Trophoblast cell (in vitro differentiated cells and primary cell): Measurements from ENCODE around the gene SLC20A1.

Experiments
- DNase-seq, 2 donors: peaks; one replicate each; pipeline ENCODE4 v3.0.0-alpha.2; 2016
- H2AFZ ChIP-seq: 2 replicates; pipeline ENCODE4 v1.6.1; 2013; ENCODE audit warnings: low read length, moderate library complexity, mild to moderate bottlenecking; ENCODE audit not compliant: insufficient read depth, poor library complexity
- H2AK5ac ChIP-seq: 2 replicates; pipeline ENCODE4 v1.6.1; 2013; ENCODE audit warnings: mild to moderate bottlenecking, low read length
- H2BK120ac ChIP-seq: 2 replicates; pipeline ENCODE4 v1.6.1; 2013; ENCODE audit warnings: low read length, mild to moderate bottlenecking, moderate library complexity; ENCODE audit not compliant: insufficient read depth, poor library complexity
- H2BK12ac ChIP-seq: 2 replicates; pipeline ENCODE4 v1.6.1; 2013; ENCODE audit warnings: mild to moderate bottlenecking, low read length, moderate library complexity
- H2BK5ac ChIP-seq: 2 replicates; pipeline ENCODE4 v1.6.1; 2013; ENCODE audit warnings: low read length, low read depth, moderate library complexity, mild to moderate bottlenecking; ENCODE audit not compliant: poor library complexity
- H3K14ac ChIP-seq: 2 replicates; pipeline ENCODE4 v1.6.1; 2013; ENCODE audit warnings: mild to moderate bottlenecking, low read length
- H3K18ac ChIP-seq: 2 replicates; pipeline ENCODE4 v1.6.1; 2013; ENCODE audit warnings: mild to moderate bottlenecking, low read length
- H3K23ac ChIP-seq: 2 replicates; pipeline ENCODE4 v1.6.1; 2013; ENCODE audit warnings: low read length
- H3K27ac ChIP-seq: 2 replicates; pipeline ENCODE4 v1.5.1; 2013; ENCODE audit warnings: low read depth, mild to moderate bottlenecking, inconsistent platforms, low read length, moderate library complexity
- H3K27me3 ChIP-seq: 2 replicates; pipeline ENCODE4 v1.6.1; 2013; ENCODE audit warnings: inconsistent platforms, mild to moderate bottlenecking, low read length, moderate library complexity; ENCODE audit not compliant: insufficient read depth
- H3K36me3 ChIP-seq, 2 experiments: 1 replicate in 1 of 2; 2 replicates in 1 of 2; pipeline ENCODE4 v1.6.1; 2013; ENCODE audit warnings: low read length in 2 of 2, mild to moderate bottlenecking in 2 of 2, moderate library complexity in 1 of 2; ENCODE audit not compliant: insufficient read depth in 2 of 2, control insufficient read depth in 1 of 2
- H3K4ac ChIP-seq: 2 replicates; pipeline ENCODE4 v1.6.1; 2013; ENCODE audit warnings: low read depth, mild to moderate bottlenecking, low read length, moderate library complexity
- H3K4me1 ChIP-seq, 2 experiments: 1 replicate in 1 of 2; 2 replicates in 1 of 2; pipeline ENCODE4 v1.6.1; 2013; ENCODE audit warnings: low read length in 2 of 2, mild to moderate bottlenecking in 2 of 2, moderate library complexity in 1 of 2; ENCODE audit not compliant: insufficient read depth in 2 of 2, control insufficient read depth in 1 of 2
- H3K4me2 ChIP-seq: 2 replicates; pipeline ENCODE4 v1.6.1; 2013; ENCODE audit warnings: inconsistent platforms, mild to moderate bottlenecking, low read length, moderate library complexity
- H3K4me3 ChIP-seq: 2 replicates; pipeline ENCODE4 v1.5.1; 2013; ENCODE audit warnings: mild to moderate bottlenecking, low read depth, low read length, inconsistent platforms
- H3K79me1 ChIP-seq: one replicate; pipeline ENCODE4 v1.6.1; 2013; ENCODE audit warnings: low read length
- H3K79me2 ChIP-seq: 2 replicates; pipeline ENCODE4 v1.6.1; 2013; ENCODE audit warnings: low read length, mild to moderate bottlenecking; ENCODE audit not compliant: control insufficient read depth, insufficient read depth, poor library complexity
- H3K9ac ChIP-seq: 2 replicates; pipeline ENCODE4 v1.6.1; 2013; ENCODE audit warnings: mild to moderate bottlenecking, low read length
- H3K9me3 ChIP-seq: 2 replicates; pipeline ENCODE4 v1.6.1; 2013; ENCODE audit warnings: low read depth, mild to moderate bottlenecking, control low read depth, inconsistent platforms, low read length; ENCODE audit not compliant: insufficient read depth
- H4K12ac ChIP-seq: 2 replicates; pipeline ENCODE4 v1.6.1; 2013; ENCODE audit warnings: low read depth, mild to moderate bottlenecking, low read length, moderate library complexity
- H4K8ac ChIP-seq: 2 replicates; pipeline ENCODE4 v1.6.1; 2013; ENCODE audit warnings: low read depth, mild to moderate bottlenecking, low read length, moderate library complexity
- H4K91ac ChIP-seq: one replicate; pipeline ENCODE4 v1.6.1; 2013; ENCODE audit warnings: low read depth, mild to moderate bottlenecking, low read length, moderate library complexity
- WGBS: extraction: QIAGEN DNeasy Blood & Tissue Kit; methylation state at CpG from one replicate; pipeline ENCODE4 v1.1.7; 2013; ENCODE audit warnings: missing lambda C conversion rate; ENCODE audit not compliant: insufficient read length, insufficient coverage; ENCODE audit errors: extremely low coverage; 5-methylcytosine and 5-hydroxymethylcytosine counted together

SLC20A1 gene

DNA sequence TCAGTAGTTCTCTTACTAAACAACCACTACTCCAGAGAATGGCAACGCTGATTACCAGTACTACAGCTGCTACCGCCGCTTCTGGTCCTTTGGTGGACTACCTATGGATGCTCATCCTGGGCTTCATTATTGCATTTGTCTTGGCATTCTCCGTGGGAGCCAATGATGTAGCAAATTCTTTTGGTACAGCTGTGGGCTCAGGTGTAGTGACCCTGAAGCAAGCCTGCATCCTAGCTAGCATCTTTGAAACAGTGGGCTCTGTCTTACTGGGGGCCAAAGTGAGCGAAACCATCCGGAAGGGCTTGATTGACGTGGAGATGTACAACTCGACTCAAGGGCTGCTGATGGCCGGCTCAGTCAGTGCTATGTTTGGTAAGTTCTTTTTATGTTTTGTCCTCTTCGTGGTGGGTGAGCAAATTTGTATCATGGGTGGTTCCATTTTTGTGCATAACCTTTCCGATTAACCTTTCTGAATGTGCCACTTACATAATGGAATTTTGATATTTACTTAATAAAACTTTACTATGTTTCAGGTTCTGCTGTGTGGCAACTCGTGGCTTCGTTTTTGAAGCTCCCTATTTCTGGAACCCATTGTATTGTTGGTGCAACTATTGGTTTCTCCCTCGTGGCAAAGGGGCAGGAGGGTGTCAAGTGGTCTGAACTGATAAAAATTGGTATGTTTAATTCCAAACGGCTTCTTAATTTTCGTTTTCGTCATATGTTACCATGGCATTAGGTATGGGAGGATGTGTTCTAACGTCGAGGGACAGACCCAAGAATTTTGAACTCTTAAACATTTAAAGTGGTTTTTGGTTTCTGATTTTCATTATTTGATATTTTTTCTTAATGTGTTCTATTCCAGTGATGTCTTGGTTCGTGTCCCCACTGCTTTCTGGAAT, 1.3 kb downstream of the SLC20A1 start:
- Histone ChIP-seq H3K27me3 (no peaks in the 10 kb centered on the region), H4K12ac (no peak overlapping the region), H3K14ac (no peak overlapping the region), H2AFZ (no peak overlapping the region), H3K18ac (no peak overlapping the region), H3K4me2 (peak overlapping the region; percentile 63), H4K91ac (no peak overlapping the region), H3K4me3 (peak overlapping the region; percentile 38), H3K79me1 (peaks cover 15% of the 10 kb centered on the region), H2BK12ac (no peak overlapping the region), H2BK120ac (no peak overlapping the region), H4K8ac (no peak overlapping the region), H3K9me3 (no peaks in the 10 kb centered on the region), H3K9ac (no peak overlapping the region), H3K4me1 (peaks cover 3 to 15% of the 10 kb centered on the region in 2 experiments), H2BK5ac (no peak overlapping the region), H3K79me2 (peaks cover 11% of the 10 kb centered on the region), H3K27ac (no peak overlapping the region), H3K36me3 (peaks cover 4 to 12% of the 10 kb centered on the region in 2 experiments), H2AK5ac (no peak overlapping the region), H3K4ac (peak overlapping the region; percentile 5), H3K23ac (no peak overlapping the region)
- peak in 1 of 2 donors; percentile 22 for DNase-seq
- WGBS: no CpG with 5 or more reads among the region's 20 CpGs

DNA sequence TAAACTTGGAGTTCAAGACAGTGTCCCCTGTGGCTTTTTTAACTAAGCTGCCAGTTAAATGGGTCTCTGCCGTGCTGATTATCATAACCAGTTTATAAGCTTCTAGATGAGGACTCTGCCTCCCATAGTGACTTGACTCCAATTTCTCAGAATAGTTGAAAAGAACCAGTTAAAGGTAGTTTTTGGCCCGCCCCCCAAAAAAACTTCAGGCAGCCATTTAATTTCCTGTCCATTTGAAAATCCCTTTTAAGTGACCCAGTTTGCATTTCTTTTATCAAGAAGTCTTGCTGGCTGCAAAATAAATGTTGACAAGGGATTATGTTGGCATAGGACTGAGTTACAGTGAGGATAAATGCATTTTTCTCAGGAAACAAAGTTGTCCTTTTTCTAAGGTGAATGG, 2.3 kb downstream of the SLC20A1 start:
- H3K9ac ChIP-seq: no peak overlapping the region
- H4K91ac ChIP-seq: no peak overlapping the region
- H3K79me2 ChIP-seq: peaks cover 11% of the 10 kb centered on the region
- H2AK5ac ChIP-seq: no peak overlapping the region
- no peak overlapping the region for H3K18ac ChIP-seq
- H3K4me3 ChIP-seq: no peak overlapping the region
- no peak overlapping the region for H2BK120ac ChIP-seq
- H3K4me2 ChIP-seq: no peak overlapping the region
- H3K23ac ChIP-seq: no peak overlapping the region
- no peak overlapping the region for H3K4ac ChIP-seq
- H3K27me3 ChIP-seq: no peaks in the 10 kb centered on the region
- WGBS: no CpG with 5 or more reads among the region's 2 CpGs
- H4K12ac ChIP-seq: no peak overlapping the region
- peaks cover 3 to 15% of the 10 kb centered on the region in 2 experiments for H3K4me1 ChIP-seq
- H3K27ac ChIP-seq: no peak overlapping the region
- H2BK12ac ChIP-seq: no peak overlapping the region
- H3K36me3 ChIP-seq: peaks cover 6 to 14% of the 10 kb centered on the region in 2 experiments
- H2BK5ac ChIP-seq: no peak overlapping the region
- no peak overlapping the region for H4K8ac ChIP-seq
- H3K14ac ChIP-seq: no peak overlapping the region
- no peak for DNase-seq
- H2AFZ ChIP-seq: no peak overlapping the region
- H3K9me3 ChIP-seq: no peaks in the 10 kb centered on the region
- H3K79me1 ChIP-seq: peaks cover 15% of the 10 kb centered on the region

DNA sequence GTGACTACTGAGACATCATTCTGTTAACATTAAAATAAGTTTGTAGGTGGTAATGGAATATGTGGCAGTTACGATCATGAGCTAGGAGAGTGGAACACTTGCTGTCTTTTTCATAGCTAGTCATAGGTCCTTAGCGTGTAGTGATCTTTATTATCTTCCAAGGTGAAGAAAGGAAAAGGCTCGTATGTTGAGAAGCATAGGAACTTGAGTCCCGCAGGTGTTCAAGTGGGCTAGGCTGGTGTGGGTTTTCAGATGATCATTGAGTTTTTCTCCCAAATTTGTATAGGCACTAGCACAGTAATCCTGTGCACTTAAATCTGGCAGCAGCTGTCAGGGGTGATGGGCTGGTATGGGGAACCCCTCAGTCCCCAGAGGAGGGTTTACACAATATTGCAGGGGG, 10.9 kb downstream of the SLC20A1 start:
- H4K8ac ChIP-seq: no peak overlapping the region
- DNase-seq: no peak
- no peaks in the 10 kb centered on the region for H3K79me2 ChIP-seq
- no peaks in the 10 kb centered on the region for H3K9me3 ChIP-seq
- H2BK120ac ChIP-seq: no peak overlapping the region
- H3K9ac ChIP-seq: peak overlapping the region; percentile 26
- no peak overlapping the region for H3K4me3 ChIP-seq
- WGBS: no CpG with 5 or more reads among the region's 4 CpGs
- no peaks in the 10 kb centered on the region for H3K79me1 ChIP-seq
- H2AFZ ChIP-seq: no peak overlapping the region
- no peak overlapping the region for H3K4ac ChIP-seq
- no peak overlapping the region for H2AK5ac ChIP-seq
- no peak overlapping the region for H4K91ac ChIP-seq
- H3K4me1 ChIP-seq: no peaks in the 10 kb centered on the region
- H4K12ac ChIP-seq: no peak overlapping the region
- H2BK5ac ChIP-seq: no peak overlapping the region
- no peak overlapping the region for H3K27ac ChIP-seq
- H3K18ac ChIP-seq: no peak overlapping the region
- H3K4me2 ChIP-seq: no peak overlapping the region
- no peak overlapping the region for H3K14ac ChIP-seq
- no peak overlapping the region for H2BK12ac ChIP-seq
- H3K23ac ChIP-seq: no peak overlapping the region
- no peaks in the 10 kb centered on the region for H3K27me3 ChIP-seq
- peaks cover 25 to 44% of the 10 kb centered on the region in 2 experiments for H3K36me3 ChIP-seq

DNA sequence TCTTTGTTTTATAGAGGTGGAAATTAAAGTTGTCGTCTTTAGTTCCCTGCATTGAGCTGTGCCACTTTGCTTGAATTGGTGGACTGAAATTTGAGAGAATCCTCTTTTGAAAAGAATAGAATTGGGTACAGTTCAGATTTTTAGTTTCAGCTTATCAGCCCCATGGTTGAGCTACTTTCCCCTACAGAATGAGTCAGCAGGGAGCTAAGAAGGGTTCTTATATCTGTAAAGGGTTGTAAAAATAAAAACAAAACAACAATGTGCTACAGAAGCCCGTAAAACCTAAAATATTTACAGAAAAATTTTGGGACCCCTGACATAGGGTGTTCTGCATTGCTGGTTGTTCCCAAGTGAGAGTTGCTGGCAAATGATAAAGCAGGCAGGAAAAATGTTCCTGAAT, 12.6 kb downstream of the SLC20A1 start:
- no peak overlapping the region for H4K12ac ChIP-seq
- H2AK5ac ChIP-seq: no peak overlapping the region
- H3K23ac ChIP-seq: no peak overlapping the region
- H4K8ac ChIP-seq: no peak overlapping the region
- H2BK12ac ChIP-seq: no peak overlapping the region
- H3K79me1 ChIP-seq: no peaks in the 10 kb centered on the region
- H2BK5ac ChIP-seq: no peak overlapping the region
- no peaks in the 10 kb centered on the region for H3K27me3 ChIP-seq
- H3K4me1 ChIP-seq: no peaks in the 10 kb centered on the region
- no peak overlapping the region for H3K27ac ChIP-seq
- peaks cover 27 to 46% of the 10 kb centered on the region in 2 experiments for H3K36me3 ChIP-seq
- no peak overlapping the region for H3K4me3 ChIP-seq
- H2AFZ ChIP-seq: no peak overlapping the region
- no CpG with 5 or more reads among the region's 2 CpGs for WGBS
- no peak overlapping the region for H3K14ac ChIP-seq
- no peak overlapping the region for H2BK120ac ChIP-seq
- no peaks in the 10 kb centered on the region for H3K79me2 ChIP-seq
- no peak for DNase-seq
- H3K4ac ChIP-seq: no peak overlapping the region
- H3K18ac ChIP-seq: no peak overlapping the region
- no peak overlapping the region for H3K4me2 ChIP-seq
- H4K91ac ChIP-seq: no peak overlapping the region
- H3K9ac ChIP-seq: no peak overlapping the region
- no peaks in the 10 kb centered on the region for H3K9me3 ChIP-seq
